Head of caudate nucleus (tissue), 42 donors: ENCODE measurements around the gene MMP24.
A peak's percentile ranks its signal among the peaks of the same experiment; 100 is the strongest.
"Not testable (repeated sequence)": the region's sequence is repeated elsewhere in the genome, so short reads cannot be mapped to it uniquely, and the experiment has no call there.

Experiments
- DNase-seq, 42 donors: peaks; one replicate each; pipeline versions ENCODE4 v3.0.0 to v3.0.0-alpha.2; 2020 to 2021; ENCODE audit warnings: mixed read lengths in 7 of 42
- intact Hi-C: fragments of 100-400 bp; cut with DNase I; formaldehyde crosslinking; loops from one replicate; pipeline ENCODE4 v1.15.0; 2022

MMP24 gene

GRCh38 chr20:35315632-35316020, 89.1 kb downstream of the MMP24 start:
- intact Hi-C loops, DNase-seq: not testable (repeated sequence)

GRCh38 chr20:35316086-35316485, 89.6 kb downstream of the MMP24 start:
- DNase-seq = no peak
- intact Hi-C loops = no loop called here

GRCh38 chr20:35317416-35318210, 91.1 kb downstream of the MMP24 start:
- intact Hi-C loops = no loop called here
- no peak for DNase-seq

- DNase-seq = no peak
- intact Hi-C loops = no loop called here
Measured at GRCh38 chr20:35318502-35319157, 92.1 kb downstream of the MMP24 start.

GRCh38 chr20:35319192-35319870, 92.8 kb downstream of the MMP24 start:
- no peak for DNase-seq
- intact Hi-C loops = no loop called here

- no peak for DNase-seq
- intact Hi-C loops = no loop called here
Measured at GRCh38 chr20:35319871-35320197, 93.3 kb downstream of the MMP24 start.

GRCh38 chr20:35320396-35321126, 94.1 kb downstream of the MMP24 start:
- no peak for DNase-seq
- intact Hi-C loops = no loop called here

- intact Hi-C loops = no loop called here
- no peak for DNase-seq
Measured at GRCh38 chr20:35325401-35325800, 98.9 kb downstream of the MMP24 start.

- DNase-seq = peak in 11 of 42 donors; percentile 2 to 54 (median 21)
- intact Hi-C loops = no loop called here
Measured at GRCh38 chr20:35326021-35326739, 99.7 kb downstream of the MMP24 start.
